Karpas-422 (cell line): Measurements from ENCODE around the gene ACO1. TPM values are rescaled to one million over a fixed set of nuclear protein-coding genes. Genes with fewer than 3 reads are reported as not detected.

Source experiments
- DNase-seq: peaks from one replicate; pipeline ENCODE4 v3.0.0-alpha.2; 2015
- H2AFZ ChIP-seq: fragments of 200-600 bp; sonication (generic); 2 replicates; pipeline ENCODE4 v1.6.1; 2014; ENCODE audit warnings: antibody characterized with exemption, low read length, mixed read lengths
- H3K27ac ChIP-seq: fragments of 200-600 bp; sonication (generic); 2 replicates; pipeline ENCODE4 v1.5.1; 2014; ENCODE audit warnings: mild to moderate bottlenecking, low read length, moderate library complexity
- H3K27me3 ChIP-seq: fragments of 200-600 bp; sonication (generic); 2 replicates; pipeline ENCODE4 v1.6.1; 2014; ENCODE audit warnings: low read length, mixed read lengths
- H3K36me3 ChIP-seq: fragments of 200-600 bp; sonication (generic); 2 replicates; pipeline ENCODE4 v1.6.1; 2014; ENCODE audit warnings: low read length, mixed read lengths; ENCODE audit not compliant: insufficient read depth
- H3K4me1 ChIP-seq: fragments of 200-600 bp; sonication (generic); 2 replicates; pipeline ENCODE4 v1.6.1; 2014; ENCODE audit warnings: mild to moderate bottlenecking, low read length, mixed read lengths
- H3K4me2 ChIP-seq: fragments of 200-600 bp; sonication (generic); 2 replicates; pipeline ENCODE4 v1.6.1; 2014; ENCODE audit warnings: low read length, low read depth, mild to moderate bottlenecking; ENCODE audit not compliant: poor library complexity, severe bottlenecking
- H3K4me3 ChIP-seq: fragments of 200-600 bp; sonication (generic); 2 replicates; pipeline ENCODE4 v1.5.1; 2014; ENCODE audit warnings: mild to moderate bottlenecking, antibody characterized with exemption, low read length, mixed read lengths
- H3K79me2 ChIP-seq: fragments of 200-600 bp; sonication (generic); 2 replicates; pipeline ENCODE4 v1.6.1; 2014; ENCODE audit warnings: mild to moderate bottlenecking, low read length, mixed read lengths
- H3K9ac ChIP-seq: fragments of 200-600 bp; sonication (generic); 2 replicates; pipeline ENCODE4 v1.6.0; 2014; ENCODE audit warnings: low read length
- H3K9me2 ChIP-seq: fragments of 200-600 bp; sonication (generic), shearing (Covaris generic); replicated peaks from 2 replicates; pipeline ENCODE4 v1.6.0; 2014; ENCODE audit warnings: mild to moderate bottlenecking, low read length, moderate library complexity; ENCODE audit not compliant: insufficient read depth
- H3K9me3 ChIP-seq: fragments of 300-700, 200-600 bp; sonication (generic); 2 replicates; pipeline ENCODE4 v1.6.1; 2014; ENCODE audit warnings: low read length, mixed read lengths
- H4K20me1 ChIP-seq: fragments of 200-600 bp; sonication (generic); 2 replicates; pipeline ENCODE4 v1.6.1; 2014; ENCODE audit warnings: mild to moderate bottlenecking, antibody characterized with exemption, low read length, low read depth; ENCODE audit not compliant: insufficient read depth
- total RNA-seq: library from RNA; depleted of rRNA; stranded (reverse); fragments of >200 nt; shearing (Covaris generic); gene quantifications from 2 replicates; pipeline ENCODE4 v1.2.3, GENCODE V29; 2014; ENCODE audit warnings: low replicate concordance

The ACO1 gene
- total RNA-seq, 1 experiment from 2014 or later, result 7.9 TPM

- no peak overlapping the region for H3K9ac ChIP-seq
Measured at GRCh38 chr9:32399110-32399815, 14.8 kb downstream of the ACO1 start.

DNA sequence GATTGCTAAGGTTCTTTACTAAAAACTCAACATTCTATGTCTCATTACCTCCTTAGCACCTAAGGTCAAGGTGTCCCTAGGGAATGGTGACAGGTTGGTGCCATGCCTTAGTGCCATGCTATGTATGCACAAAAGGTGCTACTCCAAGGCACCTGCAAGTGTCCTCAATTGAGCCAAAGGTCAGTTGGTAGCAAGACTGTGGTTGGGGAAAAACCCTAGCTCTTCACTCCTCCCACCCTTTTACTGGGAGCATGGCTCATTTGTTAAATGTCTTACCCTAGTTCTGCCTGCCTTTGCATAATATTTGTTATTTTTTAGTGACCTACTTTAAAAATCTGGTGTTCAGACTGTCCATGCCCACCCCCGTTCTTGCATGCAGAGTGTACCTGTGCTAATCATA, 17.0 kb downstream of the ACO1 start:
- Histone ChIP-seq H3K9me2 (no peaks in the 10 kb centered on the region), H3K4me1 (no peaks in the 10 kb centered on the region; the same call in none of the 2 replicates), H2AFZ (no peak overlapping the region), H3K27me3 (no peaks in the 10 kb centered on the region), H3K4me2 (no peak overlapping the region), H3K9ac (no peak overlapping the region), H3K27ac (no peak overlapping the region), H4K20me1 (no peaks in the 10 kb centered on the region), H3K4me3 (no peak overlapping the region), H3K36me3 (peaks cover 13% of the 10 kb centered on the region), H3K9me3 (no peaks in the 10 kb centered on the region), H3K79me2 (no peaks in the 10 kb centered on the region)
- no peak for DNase-seq

More at GRCh38 chr9:32399110-32399815, 14.8 kb downstream of the ACO1 start:
- H3K4me1 ChIP-seq, result peaks cover 12% of the 10 kb centered on the region
- no peaks in the 10 kb centered on the region for H3K9me2 ChIP-seq
- no peaks in the 10 kb centered on the region for H3K36me3 ChIP-seq
- H4K20me1 ChIP-seq, result no peaks in the 10 kb centered on the region
- no peak for DNase-seq
- H3K79me2 ChIP-seq, result no peaks in the 10 kb centered on the region
- no peak overlapping the region for H3K4me3 ChIP-seq
- no peaks in the 10 kb centered on the region for H3K27me3 ChIP-seq
- no peak overlapping the region for H2AFZ ChIP-seq
- no peaks in the 10 kb centered on the region for H3K9me3 ChIP-seq
- H3K27ac ChIP-seq, result no peak overlapping the region
- no peak overlapping the region for H3K4me2 ChIP-seq

DNA sequence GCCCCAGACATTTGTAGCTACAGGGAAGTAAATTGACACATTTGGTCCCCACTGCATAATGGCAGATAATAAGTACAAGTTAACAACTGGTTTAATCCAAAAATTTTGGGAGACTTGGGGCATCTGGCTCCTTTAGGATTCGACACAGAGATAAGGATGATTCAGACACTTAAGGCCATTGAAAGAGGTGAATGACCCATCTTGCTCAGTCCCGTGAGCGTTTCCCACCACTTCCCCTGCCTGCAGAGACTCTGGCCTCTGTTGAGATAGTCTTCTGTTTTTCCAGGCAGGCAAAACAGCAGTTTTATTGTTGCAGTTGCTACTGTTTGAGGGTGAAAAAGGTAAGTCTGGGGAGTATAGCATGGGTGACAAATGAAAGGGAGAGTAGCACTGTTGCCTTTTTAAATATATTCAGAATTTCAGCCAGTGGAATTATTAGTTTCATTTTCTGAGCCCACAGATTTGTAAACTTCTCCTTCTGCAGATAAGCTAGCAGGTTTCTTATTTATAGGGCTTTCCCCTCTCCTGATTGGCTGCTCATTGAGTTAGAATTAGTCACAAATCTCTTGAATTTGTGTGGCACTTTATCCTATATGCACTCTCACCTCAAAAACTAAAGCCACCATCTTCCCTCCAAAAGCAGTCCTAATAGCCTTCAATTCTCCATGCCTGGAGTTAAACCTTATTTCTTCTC, 19.3 kb downstream of the ACO1 start:
- H3K4me1 ChIP-seq, result no peaks in the 10 kb centered on the region; the same call in none of the 2 replicates
- no peaks in the 10 kb centered on the region for H3K79me2 ChIP-seq
- H2AFZ ChIP-seq, result no peak overlapping the region
- no peak overlapping the region for H3K4me2 ChIP-seq
- no peak overlapping the region for H3K27ac ChIP-seq
- no peaks in the 10 kb centered on the region for H4K20me1 ChIP-seq
- no peaks in the 10 kb centered on the region for H3K9me2 ChIP-seq
- peaks cover 14% of the 10 kb centered on the region for H3K36me3 ChIP-seq
- H3K4me3 ChIP-seq, result no peak overlapping the region
- no peak for DNase-seq
- H3K9me3 ChIP-seq, result no peaks in the 10 kb centered on the region
- H3K9ac ChIP-seq, result no peak overlapping the region
- no peaks in the 10 kb centered on the region for H3K27me3 ChIP-seq

DNA sequence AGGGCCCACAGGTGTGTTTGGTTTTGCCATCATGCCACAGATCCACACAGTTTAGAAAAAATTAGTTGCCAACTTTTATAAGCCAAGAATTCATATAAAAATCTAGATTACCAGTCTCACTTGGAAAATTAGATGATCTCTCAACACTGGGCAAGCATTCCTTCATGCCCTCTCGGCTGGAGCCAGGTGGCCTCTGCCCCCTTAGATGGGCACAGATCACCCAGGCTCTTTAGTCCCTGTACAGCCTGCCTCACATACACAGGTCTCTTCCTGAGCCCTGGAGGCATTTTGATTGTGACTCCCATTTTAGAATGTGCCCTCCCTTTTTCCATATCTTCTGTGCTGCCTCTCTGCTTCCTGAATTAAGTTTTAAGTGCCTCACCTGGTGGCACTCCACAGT, 20.0 kb downstream of the ACO1 start:
- no peak overlapping the region for H2AFZ ChIP-seq
- H3K9ac ChIP-seq, result no peak overlapping the region
- peaks cover 14% of the 10 kb centered on the region for H3K36me3 ChIP-seq
- no peaks in the 10 kb centered on the region for H3K27me3 ChIP-seq
- no peaks in the 10 kb centered on the region for H3K79me2 ChIP-seq
- no peak overlapping the region for H3K4me2 ChIP-seq
- H3K9me2 ChIP-seq, result no peaks in the 10 kb centered on the region
- no peaks in the 10 kb centered on the region for H3K9me3 ChIP-seq
- H3K4me3 ChIP-seq, result no peak overlapping the region
- DNase-seq, result no peak
- no peaks in the 10 kb centered on the region for H4K20me1 ChIP-seq
- no peak overlapping the region for H3K27ac ChIP-seq
- no peaks in the 10 kb centered on the region; the same call in none of the 2 replicates for H3K4me1 ChIP-seq

DNA sequence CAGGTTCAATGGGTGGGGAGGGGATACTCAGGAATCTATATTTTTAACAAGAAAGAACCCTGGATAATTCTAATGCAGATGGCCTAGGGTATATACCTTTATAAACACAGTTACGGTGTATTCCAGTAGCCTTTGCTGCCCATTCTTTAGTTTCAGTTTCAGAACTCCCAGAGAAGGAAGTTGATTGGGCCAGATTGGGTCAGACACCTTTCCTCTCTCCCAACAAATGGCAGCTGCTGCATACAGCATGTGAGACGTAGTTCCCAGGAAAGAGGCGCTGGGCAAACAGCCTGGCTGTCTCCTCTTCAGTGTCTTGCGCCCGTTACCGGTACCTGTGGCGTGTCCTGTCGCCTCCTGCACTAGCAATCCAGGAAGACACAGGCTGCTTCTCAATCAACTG, 20.4 kb downstream of the ACO1 start:
- no peak for DNase-seq
- Histone ChIP-seq H3K27me3 (no peaks in the 10 kb centered on the region), H3K9ac (no peak overlapping the region), H3K4me1 (no peaks in the 10 kb centered on the region), H2AFZ (no peak overlapping the region), H3K27ac (no peak overlapping the region), H3K9me3 (no peaks in the 10 kb centered on the region), H3K79me2 (no peaks in the 10 kb centered on the region), H3K36me3 (peaks cover 14% of the 10 kb centered on the region), H3K9me2 (no peaks in the 10 kb centered on the region), H3K4me2 (no peak overlapping the region), H3K4me3 (no peak overlapping the region), H4K20me1 (no peaks in the 10 kb centered on the region)

DNA sequence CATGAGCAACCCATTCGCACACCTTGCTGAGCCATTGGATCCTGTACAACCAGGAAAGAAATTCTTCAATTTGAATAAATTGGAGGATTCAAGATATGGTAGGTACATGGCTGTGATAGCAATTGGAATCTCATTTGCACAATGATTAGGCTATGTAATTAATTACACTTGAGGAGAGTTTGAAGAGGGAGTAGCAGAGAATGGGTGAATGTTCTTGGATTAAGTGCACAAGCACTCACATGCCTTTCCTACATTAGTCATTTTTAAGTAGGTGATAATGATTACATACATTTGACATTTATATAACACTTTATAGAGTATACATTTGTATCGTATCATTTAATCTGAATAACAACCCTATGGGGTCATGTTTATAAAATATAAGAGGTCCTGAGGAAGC, 21.1 kb downstream of the ACO1 start:
- Histone ChIP-seq H3K4me2 (no peak overlapping the region), H3K27ac (no peak overlapping the region), H3K4me1 (no peaks in the 10 kb centered on the region), H3K27me3 (no peaks in the 10 kb centered on the region), H3K79me2 (no peaks in the 10 kb centered on the region), H3K4me3 (no peak overlapping the region), H3K9me3 (no peaks in the 10 kb centered on the region), H2AFZ (no peak overlapping the region), H3K9ac (no peak overlapping the region), H3K9me2 (no peaks in the 10 kb centered on the region), H3K36me3 (peaks cover 14% of the 10 kb centered on the region), H4K20me1 (no peaks in the 10 kb centered on the region)
- no peak for DNase-seq

GRCh38 chr9:32406046-32406445, 21.6 kb downstream of the ACO1 start:
- H4K20me1 ChIP-seq, result no peaks in the 10 kb centered on the region
- DNase-seq, result no peak
- H3K79me2 ChIP-seq, result no peaks in the 10 kb centered on the region
- H3K4me3 ChIP-seq, result no peak overlapping the region
- H3K9ac ChIP-seq, result no peak overlapping the region
- no peaks in the 10 kb centered on the region for H3K9me2 ChIP-seq
- peaks cover 14% of the 10 kb centered on the region for H3K36me3 ChIP-seq
- no peak overlapping the region for H3K4me2 ChIP-seq
- H2AFZ ChIP-seq, result no peak overlapping the region
- H3K4me1 ChIP-seq, result no peaks in the 10 kb centered on the region
- no peak overlapping the region for H3K27ac ChIP-seq
- H3K27me3 ChIP-seq, result no peaks in the 10 kb centered on the region
- no peaks in the 10 kb centered on the region for H3K9me3 ChIP-seq

GRCh38 chr9:32411753-32412152, 27.3 kb downstream of the ACO1 start:
- no peak overlapping the region for H3K4me3 ChIP-seq
- no peaks in the 10 kb centered on the region for H3K9me3 ChIP-seq
- no peaks in the 10 kb centered on the region for H3K27me3 ChIP-seq
- no peak overlapping the region for H3K4me2 ChIP-seq
- no peaks in the 10 kb centered on the region for H3K4me1 ChIP-seq
- H3K9me2 ChIP-seq, result no peaks in the 10 kb centered on the region
- no peak overlapping the region for H2AFZ ChIP-seq
- no peak overlapping the region for H3K27ac ChIP-seq
- DNase-seq, result no peak
- no peak overlapping the region for H3K9ac ChIP-seq
- no peaks in the 10 kb centered on the region for H3K36me3 ChIP-seq
- no peaks in the 10 kb centered on the region for H4K20me1 ChIP-seq
- H3K79me2 ChIP-seq, result no peaks in the 10 kb centered on the region
